Activated B cell treated with CpG ODN at 0.5 μM for 24 hours (primary cell): ENCODE measurements around the gene B4GAT1. TPM values are rescaled to one million over a fixed set of nuclear protein-coding genes. Genes with fewer than 3 reads are reported as not detected.

Source experiments
- ATAC-seq: fragments of 200-7000 bp; cut with Tn5 transposase; one replicate; pipeline ENCODE4 v1.10.0; 2021; ENCODE audit warnings: low read depth, mild to moderate bottlenecking, moderate library complexity
- CTCF ChIA-PET: fragments of 350-600 bp; sonication (Branson Sonifier 250); formaldehyde crosslinking; loops from one replicate; lab custom pipeline; 2021; ENCODE audit warnings: antibody characterized with exemption; lab: Charles Lee
- POLR2A ChIA-PET: fragments of 350-600 bp; sonication (Branson Sonifier 250); formaldehyde crosslinking; loops from one replicate; lab custom pipeline; 2021; ENCODE audit warnings: antibody characterized with exemption; lab: Charles Lee
- DNase-seq: peaks from one replicate; pipeline ENCODE4 v3.0.0; 2022
- H3K27ac Mint-ChIP-seq: one replicate; pipeline ENCODE4 v1.8.0; 2020; ENCODE audit warnings: mixed read lengths
- H3K27me3 Mint-ChIP-seq: one replicate; pipeline ENCODE4 v1.8.0; 2021; ENCODE audit warnings: mixed read lengths
- H3K36me3 Mint-ChIP-seq: one replicate; pipeline ENCODE4 v1.8.0; 2021; ENCODE audit warnings: low read depth, mixed read lengths
- H3K4me1 Mint-ChIP-seq: one replicate; pipeline ENCODE4 v1.8.0; 2021; ENCODE audit warnings: mixed read lengths
- H3K4me3 Mint-ChIP-seq: one replicate; pipeline ENCODE4 v1.8.0; 2020; ENCODE audit warnings: mild to moderate bottlenecking, mixed read lengths
- H3K9me3 Mint-ChIP-seq: one replicate; pipeline ENCODE4 v1.8.0; 2020; ENCODE audit warnings: mixed read lengths
- CTCF ChIP-seq: fragments of 200-600 bp; IDR thresholded peaks from one replicate; pipeline ENCODE4 v1.8.0; 2022; ENCODE audit warnings: antibody characterized with exemption, mild to moderate bottlenecking
- intact Hi-C: fragments of 100-400 bp; cut with micrococcal nuclease; formaldehyde crosslinking; loops from one replicate; pipeline ENCODE4 v1.15.1; 2024
- total RNA-seq: library from RNA; stranded (reverse); gene quantifications from 2 replicates; pipeline ENCODE4 v1.2.3, GENCODE V29; 2022

The B4GAT1 gene
- total RNA-seq, 1 donor from 2014 or later: 1.9 TPM

- no peak for TF ChIP-seq CTCF
- intact Hi-C loops: no loop called here
Observed at GRCh38 chr11:66343176-66343575, 4.3 kb downstream of the B4GAT1 start.

GRCh38 chr11:66341502-66342126, 5.8 kb downstream of the B4GAT1 start:
- H3K4me3 Mint-ChIP-seq: peak overlapping the region; percentile 3

More at GRCh38 chr11:66343176-66343575, 4.3 kb downstream of the B4GAT1 start:
- ATAC-seq (no peak), DNase-seq (no peak)
- CTCF ChIA-PET: interaction anchor here (2.8 kb wide), 1 partner anchor 43 kb away, joined by 14 read pairs; no protein-coding TSS in a partner anchor
- Mint-ChIP-seq H3K36me3 (peaks cover 56% of the 10 kb centered on the region), H3K4me3 (peak overlapping the region; percentile 96), H3K4me1 (peaks cover 43% of the 10 kb centered on the region), H3K9me3 (no peaks in the 10 kb centered on the region), H3K27me3 (peaks cover 2% of the 10 kb centered on the region), H3K27ac (no peak overlapping the region)
- POLR2A ChIA-PET: interaction anchor here (1.0 to 5.4 kb wide), 3 partner anchors 8 to 30 kb away, joined by 4 to 34 read pairs (median 24); partner anchors contain the start of gene SLC29A2

GRCh38 chr11:66340596-66341501, 6.6 kb downstream of the B4GAT1 start:
- no peak for TF ChIP-seq CTCF
- no peak for ATAC-seq
- Mint-ChIP-seq H3K4me3 (no peak overlapping the region), H3K27ac (no peak overlapping the region), H3K4me1 (peaks cover 47% of the 10 kb centered on the region), H3K36me3 (peaks cover 65% of the 10 kb centered on the region), H3K9me3 (no peaks in the 10 kb centered on the region), H3K27me3 (peaks cover 2% of the 10 kb centered on the region)
- no peak for DNase-seq
- POLR2A ChIA-PET: interaction anchor here (0.8 kb wide), 1 partner anchor 73 kb away, joined by 3 read pairs; no protein-coding TSS in a partner anchor
- CTCF ChIA-PET: interaction anchor here (0.8 kb wide), 1 partner anchor 45 kb away, joined by 3 read pairs; no protein-coding TSS in a partner anchor
- intact Hi-C loops: no loop called here

More at GRCh38 chr11:66341502-66342126, 5.8 kb downstream of the B4GAT1 start:
- no peak for DNase-seq
- intact Hi-C loops: no loop called here
- no peaks in the 10 kb centered on the region for H3K27me3 Mint-ChIP-seq
- no peak overlapping the region for H3K27ac Mint-ChIP-seq
- H3K4me1 Mint-ChIP-seq: peaks cover 41% of the 10 kb centered on the region
- no peak for ATAC-seq
- H3K9me3 Mint-ChIP-seq: no peaks in the 10 kb centered on the region
- TF ChIP-seq CTCF: no peak
- ChIA-PET POLR2A (interaction anchor here (1.2 kb wide), 1 partner anchor 29 kb away, joined by 5 read pairs; no protein-coding TSS in a partner anchor), CTCF (no interaction called here)
- H3K36me3 Mint-ChIP-seq: peaks cover 65% of the 10 kb centered on the region

GRCh38 chr11:66339686-66340483, 7.5 kb downstream of the B4GAT1 start:
- ChIA-PET POLR2A (interaction anchor here (0.8 kb wide), 1 partner anchor 72 kb away, joined by 3 read pairs; no protein-coding TSS in a partner anchor), CTCF (interaction anchor here (0.8 to 0.9 kb wide), 2 partner anchors 28 to 46 kb away, joined by 3 read pairs; no protein-coding TSS in a partner anchor)
- Mint-ChIP-seq H3K27ac (no peak overlapping the region), H3K36me3 (peaks cover 64% of the 10 kb centered on the region), H3K27me3 (peaks cover 6% of the 10 kb centered on the region), H3K4me3 (no peak overlapping the region), H3K9me3 (no peaks in the 10 kb centered on the region), H3K4me1 (peaks cover 44% of the 10 kb centered on the region)
- TF ChIP-seq CTCF: no peak
- no peak for DNase-seq
- no peak for ATAC-seq
- intact Hi-C loops: no loop called here
